Measurements from ENCODE around the gene APOBEC2.

APOBEC2 gene

DNA sequence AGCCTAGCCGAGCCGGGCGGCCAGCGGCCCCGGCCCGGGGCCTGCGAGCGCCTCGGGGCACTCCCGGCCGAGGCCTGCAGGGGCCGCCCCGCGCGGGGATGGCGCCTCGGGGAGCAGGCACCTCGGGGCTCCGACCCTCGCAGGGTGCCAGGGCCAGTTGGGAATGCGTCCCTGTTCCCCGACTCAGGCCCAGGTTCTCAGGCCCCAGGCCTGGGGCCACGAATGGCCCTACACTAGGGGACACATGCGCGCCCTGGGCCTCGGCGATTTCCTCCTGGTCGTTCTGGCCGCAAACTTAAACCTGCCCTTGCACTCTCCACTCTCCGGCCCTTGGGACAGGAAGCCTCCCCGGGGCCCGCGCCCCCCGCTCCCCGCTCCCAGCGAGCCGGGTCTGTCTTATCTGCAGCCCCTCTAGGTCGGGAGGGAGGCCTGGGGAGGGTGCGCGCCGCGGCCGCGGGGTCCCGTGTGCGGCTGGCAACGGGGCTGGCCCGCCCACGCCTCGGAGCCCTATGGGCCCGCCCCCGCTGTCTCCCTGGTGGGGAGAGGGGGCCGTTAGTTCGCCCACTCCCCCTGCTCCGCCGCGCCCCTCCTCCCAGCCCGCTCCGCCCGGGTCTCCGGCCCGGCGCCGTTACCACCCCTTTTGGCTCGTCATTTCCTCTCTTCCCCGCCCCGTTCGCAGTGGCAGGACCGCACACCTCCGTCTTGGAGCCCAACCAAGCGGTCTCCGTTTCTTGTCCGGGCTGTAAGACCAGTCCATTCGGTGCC lies 20.4 kb downstream of the APOBEC2 start:
- peak overlapping the region; percentile 99 for H3K27ac ChIP-seq
- TF ChIP-seq, protein P1, sequence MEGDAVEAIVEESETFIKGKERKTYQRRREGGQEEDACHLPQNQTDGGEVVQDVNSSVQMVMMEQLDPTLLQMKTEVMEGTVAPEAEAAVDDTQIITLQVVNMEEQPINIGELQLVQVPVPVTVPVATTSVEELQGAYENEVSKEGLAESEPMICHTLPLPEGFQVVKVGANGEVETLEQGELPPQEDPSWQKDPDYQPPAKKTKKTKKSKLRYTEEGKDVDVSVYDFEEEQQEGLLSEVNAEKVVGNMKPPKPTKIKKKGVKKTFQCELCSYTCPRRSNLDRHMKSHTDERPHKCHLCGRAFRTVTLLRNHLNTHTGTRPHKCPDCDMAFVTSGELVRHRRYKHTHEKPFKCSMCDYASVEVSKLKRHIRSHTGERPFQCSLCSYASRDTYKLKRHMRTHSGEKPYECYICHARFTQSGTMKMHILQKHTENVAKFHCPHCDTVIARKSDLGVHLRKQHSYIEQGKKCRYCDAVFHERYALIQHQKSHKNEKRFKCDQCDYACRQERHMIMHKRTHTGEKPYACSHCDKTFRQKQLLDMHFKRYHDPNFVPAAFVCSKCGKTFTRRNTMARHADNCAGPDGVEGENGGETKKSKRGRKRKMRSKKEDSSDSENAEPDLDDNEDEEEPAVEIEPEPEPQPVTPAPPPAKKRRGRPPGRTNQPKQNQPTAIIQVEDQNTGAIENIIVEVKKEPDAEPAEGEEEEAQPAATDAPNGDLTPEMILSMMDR (conservative IDR thresholded peaks at IDR 0.05): peak; percentile 54

DNA sequence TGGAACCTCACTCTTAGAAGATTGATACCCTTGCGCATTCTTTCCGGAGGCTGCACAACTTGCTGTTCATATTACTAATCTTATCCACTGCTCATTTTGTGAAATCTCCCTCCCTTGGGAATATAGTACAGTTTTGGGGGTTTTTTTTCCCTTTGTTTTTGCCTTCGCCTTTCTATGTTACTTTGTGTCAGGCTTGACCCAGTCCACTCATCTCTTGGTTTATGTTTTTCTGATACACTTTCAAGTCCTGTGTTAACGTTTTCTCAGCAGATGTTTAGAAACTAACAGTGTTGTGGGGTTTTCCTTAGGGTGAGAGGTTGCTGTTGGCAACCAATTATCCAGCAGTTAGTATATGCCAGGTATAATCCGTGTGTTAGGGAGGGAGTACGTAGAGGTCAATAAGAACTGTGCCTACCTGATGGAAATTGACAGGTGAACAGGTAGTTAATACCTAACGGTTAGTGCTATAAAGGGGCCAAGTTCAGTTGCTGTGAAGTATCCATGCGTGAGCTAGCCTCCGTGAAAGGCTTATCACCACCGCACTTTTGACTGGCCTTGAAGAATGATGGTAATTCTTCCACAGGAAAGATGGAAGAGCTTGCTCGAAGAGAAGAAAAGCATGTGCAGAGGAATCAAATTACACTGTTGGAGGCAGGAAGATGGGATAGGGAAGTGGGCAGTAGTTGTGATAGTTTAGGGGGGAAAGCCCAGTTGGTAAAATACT lies 21.1 kb downstream of the APOBEC2 start:
- peak overlapping the region; percentile 99 for H3K27ac ChIP-seq

DNA sequence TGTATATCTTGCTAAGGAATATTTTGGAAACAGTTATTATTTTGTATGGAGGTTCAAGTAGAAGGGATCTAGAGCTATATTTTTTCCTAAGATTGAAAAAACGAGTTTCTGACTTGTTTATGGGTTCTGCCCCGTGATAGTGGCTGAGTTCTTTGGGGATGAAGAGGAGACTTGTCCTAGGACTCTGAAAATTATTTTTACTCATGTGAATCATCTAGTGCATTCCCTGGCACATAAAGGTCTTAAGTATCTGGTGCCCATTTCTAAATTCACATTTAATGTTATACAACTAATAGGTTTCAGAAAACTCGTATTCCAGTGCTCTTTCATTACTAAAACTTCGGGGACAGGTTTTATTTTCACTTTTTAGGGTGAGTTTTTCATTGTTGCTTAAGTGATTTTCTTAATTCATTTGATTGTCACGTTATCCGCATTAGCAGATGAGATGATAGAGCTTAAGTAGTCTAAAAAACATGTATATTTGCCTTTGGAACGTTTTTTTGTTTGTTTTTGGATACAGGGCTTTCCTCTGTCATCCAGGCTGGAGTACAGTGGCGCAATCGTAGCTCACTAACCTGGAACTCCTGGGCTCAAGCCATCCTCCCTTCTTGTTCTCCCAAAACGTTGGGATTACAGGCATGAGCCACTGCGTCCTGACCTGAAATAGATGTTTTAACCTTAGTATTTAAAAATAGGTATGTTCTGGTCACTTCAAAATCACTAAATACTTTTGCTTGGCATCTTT lies 21.9 kb downstream of the APOBEC2 start:
- TF ChIP-seq, protein P1 (conservative IDR thresholded peaks at IDR 0.05): no peak
- H3K27ac ChIP-seq: peak overlapping the region; percentile 99

More for the DNA sequence above, 21.1 kb downstream of the APOBEC2 start:
- TF ChIP-seq, protein P1 (conservative IDR thresholded peaks at IDR 0.05): no peak

DNA sequence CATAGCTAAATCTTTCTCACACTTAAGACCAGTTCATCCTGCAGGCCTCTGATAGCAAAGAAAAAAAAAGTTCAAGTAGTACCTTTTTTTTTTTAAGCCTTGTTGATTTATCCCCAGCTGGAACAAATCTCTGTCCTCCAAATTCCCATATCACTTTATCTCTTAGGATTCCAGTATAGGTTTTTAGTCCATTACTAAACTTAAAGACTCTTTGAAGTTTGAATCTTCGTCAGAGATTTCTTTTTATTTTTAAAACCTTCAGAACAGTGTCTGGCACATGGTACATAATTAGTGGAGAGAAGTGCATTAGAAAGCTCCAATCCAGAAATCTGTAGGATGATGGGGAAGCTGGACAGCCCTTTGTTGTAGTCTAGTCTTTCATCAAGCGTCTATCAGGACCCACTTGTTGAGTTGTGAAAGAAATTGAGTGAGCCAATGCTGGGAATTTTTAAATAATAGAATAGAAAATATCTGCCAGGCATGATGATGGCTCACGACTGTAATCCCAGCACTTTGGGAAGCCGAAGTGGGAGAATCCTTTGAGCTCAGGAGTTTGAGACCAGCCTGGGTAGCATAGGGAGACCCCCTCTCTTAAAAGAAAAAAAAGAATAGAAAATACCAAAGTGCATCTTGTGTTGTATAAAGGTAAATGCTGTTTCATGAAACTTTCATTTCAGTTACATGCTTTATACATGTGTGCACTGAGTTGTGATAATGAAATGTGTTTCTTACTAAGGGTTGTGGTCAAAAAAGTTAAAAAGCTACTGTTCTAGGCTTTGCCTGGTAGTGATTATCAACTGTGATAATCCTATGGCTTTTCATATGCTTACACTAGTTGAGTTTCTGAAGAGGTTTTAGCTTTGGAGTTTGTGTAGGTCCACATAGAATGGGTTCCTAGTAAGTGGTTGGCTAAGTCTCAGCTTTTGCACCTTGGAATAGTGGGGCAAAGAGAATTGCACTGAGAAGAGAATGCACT lies 22.9 kb downstream of the APOBEC2 start:
- TF ChIP-seq, protein P1 (conservative IDR thresholded peaks at IDR 0.05): no peak
- peak overlapping the region; percentile 99 for H3K27ac ChIP-seq

DNA sequence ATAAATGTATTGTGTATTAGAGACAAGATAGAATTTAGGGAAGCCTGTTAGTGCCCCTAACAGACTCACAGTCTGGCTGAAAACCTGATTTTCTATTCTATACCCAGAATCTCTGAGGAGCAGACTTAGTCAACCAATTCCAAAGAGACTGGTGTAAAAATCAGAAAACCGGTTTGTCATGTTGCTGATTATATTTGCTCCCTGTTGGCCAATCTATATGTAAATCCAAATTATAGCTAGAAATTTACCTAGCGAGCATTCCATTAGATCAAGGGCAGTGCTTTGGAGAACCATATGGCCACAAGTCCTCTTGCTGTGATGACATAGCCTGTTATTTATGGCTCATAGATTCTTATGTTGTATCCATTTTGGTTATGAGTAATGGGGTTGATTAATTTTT lies 24.5 kb downstream of the APOBEC2 start:
- TF ChIP-seq, protein P1 (conservative IDR thresholded peaks at IDR 0.05): no peak
- H3K27ac ChIP-seq: no peak overlapping the region

DNA sequence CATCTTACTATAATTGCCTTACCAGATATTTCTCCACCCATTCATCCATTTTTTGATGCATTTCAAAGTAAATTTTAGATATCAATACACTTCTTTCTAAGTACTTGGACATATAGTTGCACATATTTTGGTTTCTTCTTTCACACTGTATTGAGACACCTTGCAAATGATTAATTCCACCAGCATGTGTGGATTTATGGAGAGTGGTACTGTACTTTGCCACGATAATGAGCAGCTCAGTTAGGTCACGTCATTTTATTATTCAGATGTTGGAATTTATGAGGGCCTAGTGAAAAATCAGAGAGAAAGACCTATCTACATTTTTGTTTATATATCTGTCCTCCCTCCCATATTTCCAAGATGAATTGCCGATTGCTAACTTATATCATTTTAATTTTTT lies 25.1 kb downstream of the APOBEC2 start:
- H3K27ac ChIP-seq: no peak overlapping the region
- TF ChIP-seq, protein P1 (conservative IDR thresholded peaks at IDR 0.05): no peak
